Activated naive CD8-positive, alpha-beta T cell treated with anti-CD3 and anti-CD28 coated beads, Interleukin-2, amount 50 U/mL, for 16 hours (primary cell): ENCODE data around the gene GJA5.

ENCODE experiments used
- DNase-seq: peaks from one replicate; pipeline ENCODE4 v3.0.0-alpha.2; 2020; ENCODE audit warnings: low read depth, low spot score

The GJA5 gene

DNA sequence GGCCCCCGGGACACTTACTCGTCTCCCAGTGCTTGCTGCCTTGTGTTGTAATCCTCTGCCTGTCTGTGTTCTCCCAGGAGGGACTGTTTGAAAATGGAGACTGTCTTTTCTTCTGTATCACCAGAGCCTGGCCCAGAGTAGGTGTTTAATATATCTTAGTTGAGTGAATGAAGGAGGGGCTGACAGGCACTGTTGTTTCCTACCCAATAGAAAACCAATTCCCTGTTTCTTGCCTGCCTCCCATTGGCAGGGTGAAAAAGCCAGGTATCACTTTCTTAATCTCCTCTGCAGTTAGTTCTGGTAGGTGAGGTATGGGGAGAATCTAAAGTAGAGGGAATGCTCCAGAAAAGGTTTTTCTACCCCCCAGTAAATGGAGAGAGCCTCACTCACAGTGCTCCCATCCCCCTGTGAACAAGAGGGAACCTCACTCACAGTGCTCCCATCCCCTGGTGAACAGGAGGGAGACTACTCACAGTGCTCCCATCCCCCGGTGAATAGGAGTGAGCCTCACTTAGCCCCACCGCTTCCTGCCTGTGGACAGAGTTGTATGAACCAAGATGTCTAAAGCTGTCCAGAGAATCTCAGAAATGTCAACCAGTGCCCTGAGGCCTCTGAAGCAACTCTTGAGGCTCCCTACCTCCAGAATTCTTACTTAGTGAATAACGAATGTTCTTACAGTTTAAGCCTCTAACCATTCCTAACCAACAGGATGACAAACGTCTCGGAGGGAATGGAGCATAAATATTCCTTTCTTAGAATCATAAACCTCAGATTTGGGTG lies at the start of gene GJA5:
Gene GJA5, minus strand, starts transcription at position 122 of the 780 bp plus-strand sequence. CDS start 1,364 bp downstream, outside the sequence.
- no peak for DNase-seq

GRCh38 chr1:147809236-147809635 lies 48.8 kb upstream of the GJA5 start:
- DNase-seq: no peak

DNA sequence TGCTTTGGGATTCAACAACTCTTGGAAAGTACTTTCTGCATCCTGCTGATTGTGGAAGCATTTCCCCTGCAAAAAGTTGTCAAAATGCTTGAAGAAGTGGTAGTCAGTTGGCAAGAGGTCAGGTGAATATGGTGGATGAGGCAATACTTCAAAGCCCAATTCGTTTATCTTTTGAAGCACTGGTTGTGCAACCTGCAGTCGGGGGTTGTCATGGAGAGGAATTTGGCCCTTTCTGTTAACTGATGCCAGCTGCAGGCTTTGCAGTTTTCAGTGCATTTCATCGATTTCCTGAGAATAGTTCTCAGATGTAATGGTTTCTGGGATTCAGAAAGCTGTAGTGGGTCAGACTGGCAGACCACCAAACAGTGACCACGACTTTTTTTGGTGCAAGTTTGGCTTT lies 47.6 kb upstream of the GJA5 start:
- no peak for DNase-seq

- DNase-seq: no peak
These were observed 47.0 kb upstream of the GJA5 start for GRCh38 chr1:147807405-147807804.

GRCh38 chr1:147804942-147805723 lies 44.7 kb upstream of the GJA5 start:
- no peak for DNase-seq

DNA sequence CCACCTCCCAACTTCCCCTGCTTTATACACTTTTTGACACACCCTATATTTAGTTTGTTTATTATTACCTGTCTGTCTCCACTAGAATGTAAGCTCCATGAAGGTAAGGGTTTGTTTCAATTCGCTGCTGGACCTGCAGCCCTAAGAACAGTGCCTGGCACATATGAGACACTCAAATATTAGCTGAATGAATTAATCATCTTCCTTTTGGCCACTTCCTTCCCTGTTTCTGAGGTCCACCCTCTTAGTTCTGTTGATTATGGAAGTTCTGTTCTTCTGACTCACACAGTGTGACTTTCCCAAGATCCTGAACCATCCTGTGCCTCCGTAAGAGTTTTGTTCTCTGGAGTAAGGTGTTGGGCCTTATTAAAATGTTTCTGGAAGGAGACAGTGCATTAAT lies 40.4 kb upstream of the GJA5 start:
- DNase-seq: no peak

DNA sequence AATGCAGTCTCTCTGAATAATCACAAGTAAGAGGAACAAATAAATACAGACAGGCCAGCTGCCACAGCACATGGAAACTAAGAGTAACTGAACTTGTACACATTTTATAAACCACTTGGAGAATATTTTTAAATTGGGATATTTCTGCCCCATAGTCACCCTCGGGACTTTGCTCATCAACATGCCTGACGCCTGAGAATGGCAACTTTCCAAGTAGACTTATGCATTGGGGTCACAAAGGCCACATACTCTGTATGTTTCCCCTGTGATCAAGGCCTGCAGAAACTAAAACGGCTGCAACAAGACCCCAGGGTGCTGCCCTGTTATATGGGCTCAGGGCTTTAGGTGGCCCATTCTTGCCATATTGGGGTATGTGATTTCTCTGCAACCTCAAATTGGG lies 38.3 kb upstream of the GJA5 start:
- no peak for DNase-seq

DNA sequence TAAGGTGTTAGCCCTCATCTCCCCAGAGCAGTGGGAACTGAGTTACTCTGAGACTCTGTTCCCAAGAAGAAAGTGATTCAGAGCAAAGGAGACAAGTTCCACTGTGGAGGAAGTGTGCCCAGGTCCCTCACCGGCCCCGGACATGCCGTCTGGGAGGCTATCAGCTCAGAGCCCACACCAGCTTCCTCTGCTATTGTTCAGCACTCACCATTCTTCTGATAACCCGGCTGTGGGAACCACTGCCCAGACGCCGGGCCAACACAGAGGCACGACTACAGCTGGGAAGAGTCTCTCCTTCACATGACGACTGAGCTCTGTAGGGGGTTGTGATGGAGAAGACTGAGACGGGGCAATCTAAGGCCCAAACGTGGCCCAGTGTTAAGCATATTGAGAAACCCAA lies 34.2 kb upstream of the GJA5 start:
- no peak for DNase-seq

GRCh38 chr1:147791876-147792275 lies 31.5 kb upstream of the GJA5 start:
- DNase-seq: no peak

GRCh38 chr1:147787765-147788164 lies 27.4 kb upstream of the GJA5 start:
- DNase-seq: no peak

DNA sequence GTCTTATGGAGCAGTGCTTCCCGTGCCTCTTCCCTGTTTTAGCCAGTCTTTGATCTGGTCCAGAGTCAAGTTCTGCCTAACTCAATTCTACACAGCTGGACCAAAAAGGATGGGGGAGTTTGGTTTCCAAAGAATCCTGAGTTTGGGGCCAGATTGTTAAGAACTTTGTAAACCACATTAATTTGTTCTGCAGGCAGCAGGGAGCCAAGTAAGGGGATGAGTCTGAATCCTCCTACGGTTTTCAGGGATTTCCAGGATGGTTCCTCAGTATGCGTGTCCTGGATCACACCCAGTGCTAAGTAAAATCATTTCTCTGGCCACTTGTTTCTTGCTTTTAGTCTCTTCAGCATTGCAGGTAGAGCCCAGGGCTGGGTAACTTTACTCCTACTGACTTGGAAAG lies 26.1 kb upstream of the GJA5 start:
- DNase-seq: no peak

DNA sequence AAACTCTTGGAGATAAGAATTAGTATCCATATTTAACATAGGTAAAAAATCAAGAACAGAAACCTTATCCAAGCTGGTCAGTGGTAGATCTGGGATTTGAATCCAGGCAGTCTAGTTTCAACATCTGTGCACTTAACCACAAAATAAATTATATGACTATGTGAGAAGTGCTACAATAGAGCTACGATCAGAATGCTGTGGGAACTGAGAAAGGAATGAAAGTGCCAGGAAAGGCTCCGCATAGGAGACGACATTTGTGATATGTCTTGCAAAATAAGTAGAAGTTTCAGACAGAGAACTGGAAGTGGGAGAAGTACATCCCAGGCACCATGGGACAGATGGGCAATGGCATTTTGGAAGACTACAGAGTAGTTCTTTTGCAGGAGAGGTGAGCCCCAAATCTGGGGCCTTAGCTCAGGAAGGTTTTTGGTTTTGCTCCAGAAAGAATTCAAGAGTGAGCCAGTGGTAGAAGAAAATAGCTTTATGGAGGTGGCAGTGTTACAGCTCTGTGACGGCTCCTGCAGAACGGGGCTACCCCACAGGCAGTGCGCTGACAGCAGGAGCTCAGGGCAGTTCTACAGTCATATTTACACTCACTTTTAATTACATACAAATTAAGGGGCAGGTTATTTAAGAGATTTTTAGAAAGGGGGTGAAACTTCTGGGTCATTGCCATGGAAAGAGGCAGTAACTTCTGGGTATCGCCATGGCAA lies 25.5 kb upstream of the GJA5 start:
- DNase-seq: no peak

DNA sequence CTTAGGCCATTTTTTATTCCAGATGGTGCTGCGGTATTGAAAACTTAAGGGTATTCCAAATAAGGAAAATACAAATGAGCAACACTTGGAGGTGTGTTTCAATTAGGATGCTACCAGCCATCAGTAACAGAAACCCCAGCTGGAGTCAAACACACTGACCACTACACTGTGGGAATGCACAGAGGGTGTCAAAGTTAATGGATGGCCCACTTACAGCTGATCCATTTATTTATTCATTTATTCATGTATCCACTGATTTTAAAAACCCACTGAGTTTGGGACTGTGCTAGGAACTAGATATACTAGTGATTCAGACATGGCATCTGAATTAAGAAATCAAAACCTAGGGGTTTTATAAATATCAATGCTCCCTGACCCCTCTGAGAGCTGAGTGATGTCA lies 24.5 kb upstream of the GJA5 start:
- no peak for DNase-seq

GRCh38 chr1:147781056-147781471 lies 20.7 kb upstream of the GJA5 start:
- no peak for DNase-seq

DNA sequence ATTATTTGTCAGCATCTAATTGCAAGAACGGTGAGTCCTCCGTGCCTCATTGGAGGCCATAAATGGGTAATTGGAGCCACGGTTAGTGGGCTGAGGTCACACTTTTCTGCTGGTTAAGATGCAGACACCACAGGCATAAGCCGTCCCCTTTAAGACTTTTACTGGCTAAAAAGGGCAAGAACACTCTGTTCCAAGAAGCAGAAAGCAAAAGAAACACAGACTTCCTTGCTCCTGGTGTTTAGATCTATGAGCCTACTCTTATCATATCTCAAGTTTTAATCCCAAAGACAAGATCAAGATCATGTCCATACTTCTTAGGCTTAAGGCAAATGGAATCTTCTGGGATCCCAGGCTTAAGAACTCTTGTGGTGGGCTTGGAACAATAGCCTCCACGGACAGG lies 17.3 kb upstream of the GJA5 start:
- DNase-seq: no peak

- DNase-seq: no peak
These were observed 12.9 kb upstream of the GJA5 start for GRCh38 chr1:147773215-147773715.

DNA sequence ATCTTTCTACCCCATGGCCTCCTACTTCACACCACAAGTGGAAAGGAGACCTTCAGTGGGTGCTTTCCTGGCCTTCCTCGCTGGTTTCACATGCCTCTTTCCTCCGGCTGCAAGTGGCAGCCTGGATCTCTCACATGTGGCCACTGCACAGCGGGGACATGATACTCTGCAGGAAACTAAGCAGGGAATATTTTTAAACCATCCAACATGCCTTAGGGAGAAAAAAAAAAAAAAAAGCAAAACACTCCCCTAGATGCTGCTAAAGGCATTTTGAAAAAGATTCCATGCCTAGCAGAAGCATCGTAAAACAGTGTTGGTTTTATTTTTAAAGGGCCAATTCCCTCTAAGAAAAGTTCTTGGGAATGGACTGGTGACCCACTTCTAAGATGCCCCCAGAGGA lies 12.2 kb upstream of the GJA5 start:
- no peak for DNase-seq

DNA sequence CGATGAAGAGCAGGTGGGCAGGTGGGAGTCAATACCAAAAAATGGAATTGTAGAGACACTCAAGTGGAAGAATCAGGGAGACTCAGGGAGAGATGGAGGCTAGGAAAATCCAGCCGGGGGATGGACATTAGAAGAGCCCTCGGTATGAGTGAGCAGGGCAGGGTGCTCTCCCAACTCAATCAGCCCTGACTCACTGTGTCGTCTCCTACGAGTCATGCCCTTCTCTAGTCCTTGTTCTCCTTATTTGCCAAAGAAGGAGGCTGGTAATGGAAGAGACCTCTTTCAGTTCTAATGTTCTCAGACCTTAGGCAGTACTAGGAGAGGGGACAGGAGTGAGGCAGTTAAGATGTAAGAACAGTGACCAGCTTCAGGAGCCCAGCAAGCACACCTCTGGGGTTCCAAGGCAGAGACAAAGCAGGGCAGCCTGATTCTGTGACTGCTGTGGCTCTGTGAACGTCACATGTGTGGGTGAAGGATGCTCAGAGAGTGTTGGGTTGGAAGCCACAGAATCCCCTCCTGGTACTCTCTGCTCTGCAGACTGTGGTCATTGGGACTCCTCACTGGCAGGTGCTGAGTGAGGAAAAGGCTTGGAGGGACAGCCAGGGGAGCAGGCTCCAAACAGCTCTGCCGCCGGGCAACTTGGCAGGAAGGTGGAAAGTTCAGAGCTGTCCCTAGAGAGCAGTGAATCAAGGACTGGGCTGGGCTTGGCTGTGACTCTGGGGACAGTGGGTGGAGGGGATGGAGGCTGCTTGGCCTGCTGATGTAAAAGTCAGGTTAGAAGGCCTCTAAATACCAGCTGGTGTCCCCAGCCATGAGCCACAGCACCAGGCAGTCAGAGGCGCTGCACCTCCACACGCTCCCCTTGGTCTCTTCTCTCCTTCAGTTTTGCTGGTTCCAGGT lies 11.1 kb upstream of the GJA5 start:
- no peak for DNase-seq

DNA sequence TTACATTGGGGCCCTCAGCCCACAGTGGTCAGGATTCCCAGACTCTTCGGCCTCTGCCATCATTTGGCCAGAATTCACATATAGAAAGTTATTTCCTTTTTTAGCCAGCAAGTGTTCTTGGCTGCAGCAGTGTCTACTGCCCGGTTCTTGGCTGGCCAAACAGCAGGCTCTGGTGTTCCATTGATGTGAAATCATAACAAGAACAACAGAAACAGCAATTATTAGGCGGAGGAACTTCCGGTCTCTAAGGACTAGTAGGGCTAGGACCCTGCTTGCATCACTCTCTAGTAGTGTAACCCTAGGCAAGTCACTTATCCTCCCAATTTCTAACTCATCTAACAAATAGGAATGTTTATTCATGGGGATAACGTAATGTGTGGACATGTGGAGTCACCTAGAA lies 8.7 kb upstream of the GJA5 start:
- no peak for DNase-seq

GRCh38 chr1:147768582-147768981 lies 8.2 kb upstream of the GJA5 start:
- DNase-seq: no peak

DNA sequence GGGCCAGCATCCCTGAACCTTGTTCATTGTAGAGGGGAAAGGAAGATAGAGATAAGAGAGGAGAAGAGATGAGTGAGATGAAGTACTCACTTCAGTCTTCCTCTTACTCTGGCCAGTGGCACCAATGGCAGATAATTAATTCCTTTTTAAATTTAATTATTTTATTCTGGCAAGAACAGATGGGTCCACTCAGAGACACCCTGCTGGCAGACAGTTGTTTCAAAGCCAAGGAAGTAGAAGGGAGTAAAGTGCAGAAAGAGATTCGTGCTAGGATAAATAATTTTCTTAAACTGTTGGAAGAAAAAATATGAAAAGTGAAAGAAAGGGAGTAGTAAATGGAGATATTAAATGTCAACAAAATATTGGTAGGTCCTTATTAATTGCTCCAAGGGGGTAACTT lies 7.7 kb upstream of the GJA5 start:
- DNase-seq: no peak
